Gastrocnemius medialis (tissue), 4 donors: ENCODE data around the gene PPP1R9B.

Experiments
- POLR2A ChIP-seq, 2 donors: fragments of 450-650 bp; IDR thresholded peaks; one replicate each; pipeline ENCODE4 v1.6.1; 2017; ENCODE audit warnings: antibody characterized with exemption in 2 of 2, mild to moderate bottlenecking in 2 of 2, moderate library complexity in 2 of 2
- TF ChIP-seq, protein P1 (sequence below), 5 experiments: fragments of 450-650 bp in 3 of 5; fragments of 200-600 bp in 2 of 5; sonication (generic) in 2 of 5; IDR thresholded peaks in 4 of 5; conservative IDR thresholded peaks in 1 of 5; 1 replicate in 4 of 5; 2 replicates in 1 of 5; pipeline ENCODE4 v1.5.1; 2016 to 2019; ENCODE audit warnings: antibody characterized with exemption in 5 of 5, mild to moderate bottlenecking in 3 of 5, moderate library complexity in 3 of 5

DNA sequence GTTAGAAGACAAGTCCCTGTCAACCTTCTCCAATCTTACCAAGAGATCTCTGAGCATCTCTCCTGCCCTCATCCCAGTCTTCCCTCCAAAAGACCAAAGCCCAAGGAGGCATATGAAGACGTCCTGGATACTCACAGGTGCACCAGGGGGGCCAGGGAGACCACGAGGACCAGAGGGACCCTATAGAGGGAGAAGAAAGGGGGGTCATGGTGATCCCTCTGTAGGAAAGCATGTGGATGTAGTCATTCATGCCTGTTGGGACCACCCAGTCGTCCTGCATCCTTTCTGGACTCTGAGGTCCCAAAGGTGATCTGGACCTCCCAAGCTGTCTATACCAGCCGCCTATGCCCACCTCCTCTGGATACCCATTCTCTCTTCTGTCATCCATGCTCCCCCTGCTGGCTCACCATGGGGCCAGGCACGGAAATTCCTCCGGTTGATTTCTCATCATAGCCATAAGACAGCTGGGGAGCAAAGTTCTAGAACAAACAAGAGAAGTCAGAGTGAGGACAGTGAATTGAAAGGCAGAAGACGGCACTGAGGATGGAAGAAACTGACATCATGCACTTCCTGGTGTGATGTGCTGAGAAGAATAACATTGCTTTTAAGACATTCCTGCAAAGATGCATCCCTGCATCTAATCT is 47.7 kb upstream of the PPP1R9B start:
- TF ChIP-seq, protein P1, sequence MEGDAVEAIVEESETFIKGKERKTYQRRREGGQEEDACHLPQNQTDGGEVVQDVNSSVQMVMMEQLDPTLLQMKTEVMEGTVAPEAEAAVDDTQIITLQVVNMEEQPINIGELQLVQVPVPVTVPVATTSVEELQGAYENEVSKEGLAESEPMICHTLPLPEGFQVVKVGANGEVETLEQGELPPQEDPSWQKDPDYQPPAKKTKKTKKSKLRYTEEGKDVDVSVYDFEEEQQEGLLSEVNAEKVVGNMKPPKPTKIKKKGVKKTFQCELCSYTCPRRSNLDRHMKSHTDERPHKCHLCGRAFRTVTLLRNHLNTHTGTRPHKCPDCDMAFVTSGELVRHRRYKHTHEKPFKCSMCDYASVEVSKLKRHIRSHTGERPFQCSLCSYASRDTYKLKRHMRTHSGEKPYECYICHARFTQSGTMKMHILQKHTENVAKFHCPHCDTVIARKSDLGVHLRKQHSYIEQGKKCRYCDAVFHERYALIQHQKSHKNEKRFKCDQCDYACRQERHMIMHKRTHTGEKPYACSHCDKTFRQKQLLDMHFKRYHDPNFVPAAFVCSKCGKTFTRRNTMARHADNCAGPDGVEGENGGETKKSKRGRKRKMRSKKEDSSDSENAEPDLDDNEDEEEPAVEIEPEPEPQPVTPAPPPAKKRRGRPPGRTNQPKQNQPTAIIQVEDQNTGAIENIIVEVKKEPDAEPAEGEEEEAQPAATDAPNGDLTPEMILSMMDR (IDR thresholded peaks at IDR 0.05 in 4 of 5, conservative IDR thresholded peaks at IDR 0.05 in 1 of 5), result peak in 3 of 5 experiments; percentile 44 to 57 (median 47)
- no peak for TF ChIP-seq POLR2A (IDR thresholded peaks at IDR 0.05)
